GM19025 (cell line): ENCODE measurements around the gene TMEM92.

Experiments
- ATAC-seq: cut with Tn5 transposase; IDR thresholded peaks from one replicate; pipeline ENCODE4 v1.9.1; 2021; ENCODE audit warnings: mild to moderate bottlenecking, low read depth, moderate library complexity; ENCODE audit not compliant: unreplicated experiment

The TMEM92 gene

DNA sequence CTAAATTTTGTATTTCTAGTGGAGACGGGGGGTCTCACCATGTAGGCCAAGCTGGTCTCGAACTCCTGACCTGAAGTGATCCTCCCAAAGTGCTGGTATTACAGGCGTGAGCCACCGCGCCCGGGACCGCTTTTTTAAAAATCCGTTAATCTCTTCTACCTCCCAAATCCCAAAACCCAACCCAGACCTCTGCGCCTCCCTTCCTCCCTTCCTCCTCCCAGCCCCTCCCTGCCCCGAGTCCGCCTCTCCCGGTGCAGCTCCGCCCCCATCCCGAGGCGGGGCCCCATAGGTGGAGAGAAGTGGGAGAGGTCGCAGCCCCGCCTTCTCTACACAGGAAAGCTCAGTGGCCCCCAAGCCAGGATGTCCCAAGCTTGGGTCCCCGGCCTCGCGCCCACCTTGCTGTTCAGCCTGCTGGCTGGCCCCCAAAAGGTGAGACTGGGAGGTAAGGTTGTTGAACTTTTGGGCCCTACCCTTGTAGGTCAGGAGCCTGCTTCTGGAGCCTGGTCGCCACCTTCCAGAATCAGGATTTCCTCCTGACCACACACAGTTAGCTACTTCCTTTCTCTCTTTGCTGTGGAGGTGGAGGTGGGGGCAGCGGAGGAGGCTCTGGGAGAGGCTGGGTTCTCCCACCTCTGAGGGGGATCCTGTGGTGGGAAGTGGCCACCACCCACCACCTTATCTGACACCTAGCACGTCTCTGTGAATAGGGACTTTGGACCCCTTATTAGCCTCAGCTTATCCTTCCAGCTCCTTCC is at the start of gene TMEM92:
Gene TMEM92 (plus strand): TSS at position 325 of the 755 bp plus-strand sequence. CDS start 36 bp downstream, at position 361.
- no peak for ATAC-seq

DNA sequence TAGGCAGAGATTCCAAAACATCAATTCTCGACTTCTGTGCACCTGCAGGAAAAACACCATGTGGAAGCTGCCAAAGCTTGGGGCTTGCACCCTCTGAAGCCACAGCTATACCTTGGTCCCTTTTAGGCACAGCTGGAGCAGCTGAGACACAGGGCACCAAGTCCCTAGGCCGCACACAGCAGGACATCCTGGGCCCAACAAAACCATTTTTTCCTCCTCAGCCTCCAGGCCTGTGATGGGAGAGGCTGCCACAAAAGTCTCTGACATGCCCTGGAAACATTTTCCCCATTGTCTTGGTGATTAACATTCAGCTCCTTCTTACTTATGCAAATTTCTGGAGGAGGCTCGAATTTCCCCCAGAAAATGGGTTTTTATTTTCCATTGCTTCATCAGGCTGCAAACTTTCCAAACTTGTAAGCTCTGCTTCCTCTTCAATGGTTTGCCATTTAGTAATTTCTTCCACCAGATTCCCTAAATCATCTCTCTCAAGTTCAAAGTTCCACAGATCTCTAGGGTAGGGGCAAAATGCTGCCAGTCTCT is 48.5 kb upstream of the TMEM92 start:
- ATAC-seq: no peak

DNA sequence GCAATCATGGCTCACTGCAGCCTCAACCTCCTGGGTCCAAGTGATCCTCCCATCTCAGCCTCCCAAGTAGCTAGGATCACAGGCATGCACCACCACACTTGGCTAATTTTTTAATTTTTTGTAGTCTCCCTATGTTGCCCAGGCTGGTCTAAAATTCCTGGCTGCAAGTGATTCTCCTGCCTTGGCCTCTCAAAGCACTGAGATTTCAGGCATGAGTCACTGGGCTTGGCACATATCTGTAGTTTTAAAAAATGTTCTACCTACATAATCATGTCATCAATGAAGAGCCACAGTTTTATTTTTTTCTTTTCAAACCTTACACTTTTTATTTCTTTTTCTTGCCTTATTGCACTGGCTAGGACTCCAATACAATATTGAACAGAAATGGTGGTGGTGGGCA is 39.7 kb upstream of the TMEM92 start:
- no peak for ATAC-seq

DNA sequence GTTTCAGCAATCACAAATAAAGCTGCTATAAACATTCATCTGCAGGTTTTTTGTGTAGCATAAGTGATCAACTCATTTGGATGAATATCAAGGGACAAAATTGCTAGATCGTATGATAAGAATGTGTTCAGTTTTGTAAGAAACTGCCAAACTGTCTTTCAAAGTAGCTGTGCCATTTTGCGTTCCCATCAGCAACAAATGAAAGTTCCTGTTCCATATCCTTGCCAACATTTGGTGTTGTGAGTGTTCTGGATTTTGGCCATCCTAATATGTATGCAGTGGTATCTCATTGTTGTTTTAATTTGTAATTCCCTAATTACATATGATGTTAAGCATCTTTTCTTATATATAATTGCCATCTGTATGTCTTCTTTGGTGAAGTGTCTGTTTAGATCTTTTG is 36.4 kb upstream of the TMEM92 start:
- ATAC-seq: no peak

DNA sequence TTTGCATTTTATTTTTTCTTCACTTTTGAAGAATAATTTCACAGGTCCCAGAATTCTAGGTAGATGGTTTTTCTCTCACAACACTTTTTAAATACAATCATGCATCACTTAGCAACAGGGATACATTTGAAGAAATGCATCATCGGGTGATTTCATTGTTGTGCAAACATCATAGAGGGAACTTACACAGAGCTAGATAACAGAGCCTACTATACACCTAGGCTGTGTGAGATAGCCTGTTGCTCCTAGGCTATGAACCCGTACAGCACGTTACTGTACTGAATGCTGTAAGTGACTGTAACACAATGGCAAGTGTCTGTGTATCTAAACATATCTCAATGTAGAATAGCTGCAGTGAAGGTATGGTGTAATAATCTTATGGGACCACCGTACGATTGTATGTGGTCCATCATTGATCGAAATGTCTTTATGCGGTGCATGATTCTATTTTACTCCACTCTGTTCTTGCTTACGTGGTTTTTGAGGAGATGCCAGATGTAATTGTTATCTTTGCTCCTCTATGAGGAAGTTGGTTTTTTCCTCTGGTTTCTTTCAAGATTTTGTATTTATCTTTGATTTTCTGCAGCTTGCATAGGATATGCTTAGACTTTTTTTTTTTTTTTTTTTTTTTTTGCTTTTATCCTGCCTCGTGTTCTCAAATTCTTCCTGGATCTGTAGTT is 35.5 kb upstream of the TMEM92 start:
- ATAC-seq: no peak

DNA sequence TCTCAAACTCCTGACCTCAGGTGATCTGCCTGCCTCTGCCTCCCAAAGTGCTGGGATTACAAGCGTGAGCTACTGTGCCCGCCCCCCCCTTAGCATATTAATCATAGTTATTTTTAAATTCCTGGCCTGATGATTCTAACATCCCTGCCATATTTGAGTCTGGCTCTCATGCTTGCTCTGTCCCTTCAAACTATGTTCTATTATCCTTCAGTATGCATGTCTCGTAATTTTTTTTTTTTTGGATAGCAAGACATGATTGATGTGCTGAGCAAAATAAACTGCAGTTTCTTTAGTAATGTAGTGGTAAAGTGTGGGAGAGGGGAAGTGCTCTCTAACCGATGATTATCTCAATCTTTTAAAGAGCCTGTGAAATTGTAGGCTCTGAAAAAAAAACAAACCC is 34.3 kb upstream of the TMEM92 start:
- ATAC-seq: no peak

DNA sequence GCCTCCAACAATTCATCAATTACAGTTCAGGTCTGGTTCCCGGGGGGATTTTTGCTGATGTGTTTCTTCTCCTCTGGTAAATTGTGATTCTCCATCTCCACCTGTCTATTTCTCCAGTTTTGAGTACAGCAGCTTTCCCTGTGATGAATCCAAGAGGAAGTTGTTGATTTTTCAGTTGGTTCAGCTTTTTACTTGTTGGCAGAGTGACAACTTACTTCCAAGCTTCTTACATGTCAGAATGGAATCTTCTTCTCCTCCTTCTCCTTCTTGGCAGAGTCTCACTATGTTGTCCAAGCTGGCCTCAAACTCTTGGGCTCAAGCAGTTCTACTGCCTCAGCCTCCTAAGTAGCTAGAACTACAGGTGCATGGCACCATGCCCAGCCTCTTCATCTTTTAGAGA is 33.4 kb upstream of the TMEM92 start:
- no peak for ATAC-seq

DNA sequence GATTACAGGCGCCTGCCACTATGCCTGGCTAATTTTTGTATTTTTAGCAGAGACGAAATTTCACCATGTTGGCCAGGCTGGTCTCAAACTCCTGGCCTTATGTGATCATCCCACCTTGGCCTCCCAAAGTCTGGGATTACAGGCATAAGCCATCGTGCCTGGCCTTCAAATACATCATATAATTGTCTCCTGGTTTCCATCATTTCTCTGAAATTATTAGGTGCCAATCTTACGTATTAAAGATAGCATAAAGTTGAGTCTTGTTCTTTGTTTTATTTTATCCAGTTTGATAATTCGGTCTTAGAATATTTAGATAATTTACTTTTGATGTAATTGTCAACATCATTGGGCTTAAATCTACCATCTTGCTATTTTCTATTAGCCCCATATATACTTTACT is 32.8 kb upstream of the TMEM92 start:
- ATAC-seq: no peak

DNA sequence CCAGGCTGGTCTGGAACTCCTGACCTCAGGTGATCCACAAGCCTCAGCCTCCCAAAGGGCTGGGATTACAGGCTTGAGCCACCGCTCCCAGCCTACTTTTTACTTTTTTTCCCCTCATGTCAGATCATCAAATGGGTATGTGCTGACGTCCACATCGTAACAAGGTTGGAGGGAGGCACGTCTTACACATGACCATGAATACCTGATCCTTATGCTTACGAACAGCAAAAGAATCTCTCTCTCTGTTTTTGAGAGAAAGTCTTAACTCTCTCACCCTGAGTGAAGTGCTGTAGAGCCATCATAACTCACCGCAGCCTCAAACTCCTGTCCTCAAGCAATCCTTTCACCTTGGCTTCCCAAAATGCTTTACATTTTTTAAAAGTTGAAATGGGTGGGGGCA is 29.5 kb upstream of the TMEM92 start:
- ATAC-seq: no peak

DNA sequence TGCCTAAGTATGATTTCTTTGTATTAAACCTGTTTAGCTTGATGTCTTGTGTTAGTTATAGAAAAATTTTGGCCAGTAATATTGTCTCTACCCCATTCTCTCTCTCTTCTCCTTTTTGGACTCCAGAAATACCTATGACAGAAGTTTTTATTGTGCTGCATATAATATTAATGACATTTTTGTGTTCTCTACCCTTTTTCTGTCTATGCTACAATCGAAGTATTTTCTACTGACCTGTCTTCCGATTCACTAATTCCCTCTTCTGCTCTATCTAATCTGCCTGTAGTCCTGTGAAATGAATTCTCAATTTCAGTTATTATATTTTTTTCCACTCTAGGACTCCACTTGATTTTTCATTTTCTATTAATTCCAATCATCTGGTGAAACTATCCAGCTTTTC is 26.0 kb upstream of the TMEM92 start:
- no peak for ATAC-seq

DNA sequence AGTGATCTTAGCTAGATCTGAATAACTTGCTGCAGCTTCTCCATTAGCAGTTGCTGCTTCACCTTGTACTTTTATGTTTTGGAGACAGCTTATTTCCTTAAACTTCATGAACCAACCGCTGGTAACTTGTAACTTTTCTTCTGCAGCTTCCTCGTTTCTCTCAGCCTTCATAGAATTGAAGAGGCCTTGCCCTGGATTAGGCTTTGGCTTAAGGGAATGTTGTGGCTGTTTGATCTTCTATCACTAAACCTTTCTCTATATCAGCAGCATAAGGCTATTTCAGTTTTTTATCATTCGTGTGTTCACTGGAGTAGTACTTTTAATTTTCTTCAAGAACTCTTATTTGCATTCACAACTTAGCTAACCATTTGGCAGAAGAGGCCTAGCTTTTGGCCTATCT is 21.5 kb upstream of the TMEM92 start:
- ATAC-seq: no peak

DNA sequence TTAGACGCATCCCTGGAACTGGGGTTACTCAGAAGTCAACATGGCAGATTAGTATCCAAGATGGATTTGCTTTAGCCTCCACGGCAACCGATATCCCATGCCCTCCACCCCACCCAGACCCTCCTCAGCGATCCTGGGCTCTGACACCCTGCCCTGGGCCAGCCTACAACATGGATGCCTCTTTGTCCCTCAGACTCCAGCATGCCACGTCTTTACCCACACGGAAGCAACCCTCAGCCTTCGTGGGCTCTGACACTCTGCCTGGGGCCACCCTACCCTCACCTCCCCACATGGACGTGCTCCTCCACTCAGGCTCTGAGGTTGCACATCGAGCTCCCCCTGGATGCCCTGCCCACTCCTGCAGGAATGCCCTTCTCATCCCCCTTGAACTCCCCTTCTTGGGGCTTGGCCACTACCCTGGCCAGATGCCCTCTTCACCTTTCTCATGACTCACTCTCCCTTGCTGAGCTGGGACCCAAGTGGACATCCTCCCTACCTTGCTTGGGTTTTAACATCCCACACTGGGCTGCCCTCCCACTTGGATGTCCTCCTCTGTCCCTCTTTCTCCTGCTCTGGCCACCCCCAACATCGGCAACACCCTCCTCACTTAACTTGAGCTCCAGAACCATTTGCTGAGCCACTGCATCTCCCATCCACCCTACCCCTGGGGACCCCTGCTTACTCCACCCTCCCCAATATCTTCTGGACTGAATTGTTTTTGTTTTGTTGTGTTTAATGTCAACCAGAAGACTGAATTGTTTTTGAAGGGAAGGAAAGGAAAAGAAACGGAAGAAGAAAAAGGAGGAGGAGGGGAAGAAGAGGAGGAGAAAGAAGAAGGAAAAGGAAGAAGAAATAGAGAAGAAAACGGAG is 18.3 kb upstream of the TMEM92 start:
- no peak for ATAC-seq

DNA sequence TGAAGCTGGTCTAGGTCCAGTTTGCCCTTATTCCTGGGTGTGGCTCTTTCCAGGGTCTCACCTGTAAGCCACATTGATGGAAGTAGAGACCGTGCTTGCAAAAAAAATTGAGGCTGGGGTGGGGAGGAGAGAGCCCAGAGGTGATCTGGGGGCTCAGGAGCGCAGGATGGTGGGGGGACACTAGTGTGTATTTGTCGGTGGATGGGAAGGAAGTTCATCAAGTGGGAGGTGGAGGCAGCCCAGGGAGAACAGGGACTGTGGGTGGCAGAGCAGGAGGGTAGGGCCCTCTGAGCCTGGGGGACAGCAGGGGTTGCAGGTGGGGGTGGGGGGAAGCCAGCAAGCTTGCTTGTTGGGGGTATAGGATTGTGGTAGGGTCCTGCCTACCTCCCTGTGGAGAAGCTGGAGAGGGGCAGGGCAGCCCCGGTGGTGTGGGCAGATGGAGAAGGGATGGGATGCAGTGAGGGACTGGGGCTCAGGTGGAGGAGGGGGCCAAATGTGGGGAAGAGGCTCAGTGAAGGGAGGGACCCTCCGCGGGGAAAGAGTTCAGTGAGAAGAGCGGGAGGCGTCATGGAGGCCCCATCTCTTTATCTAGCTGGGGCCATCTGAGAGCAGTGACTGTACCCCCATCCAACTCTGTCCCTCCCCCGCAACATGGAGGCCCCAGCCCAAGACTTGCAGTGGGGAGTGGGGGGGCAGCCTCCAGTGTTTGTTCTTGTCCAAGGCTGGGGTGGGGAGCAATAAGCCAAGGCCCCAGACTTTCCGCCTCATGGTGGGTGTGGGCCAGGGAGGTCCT is 17.2 kb upstream of the TMEM92 start:
- ATAC-seq: no peak

DNA sequence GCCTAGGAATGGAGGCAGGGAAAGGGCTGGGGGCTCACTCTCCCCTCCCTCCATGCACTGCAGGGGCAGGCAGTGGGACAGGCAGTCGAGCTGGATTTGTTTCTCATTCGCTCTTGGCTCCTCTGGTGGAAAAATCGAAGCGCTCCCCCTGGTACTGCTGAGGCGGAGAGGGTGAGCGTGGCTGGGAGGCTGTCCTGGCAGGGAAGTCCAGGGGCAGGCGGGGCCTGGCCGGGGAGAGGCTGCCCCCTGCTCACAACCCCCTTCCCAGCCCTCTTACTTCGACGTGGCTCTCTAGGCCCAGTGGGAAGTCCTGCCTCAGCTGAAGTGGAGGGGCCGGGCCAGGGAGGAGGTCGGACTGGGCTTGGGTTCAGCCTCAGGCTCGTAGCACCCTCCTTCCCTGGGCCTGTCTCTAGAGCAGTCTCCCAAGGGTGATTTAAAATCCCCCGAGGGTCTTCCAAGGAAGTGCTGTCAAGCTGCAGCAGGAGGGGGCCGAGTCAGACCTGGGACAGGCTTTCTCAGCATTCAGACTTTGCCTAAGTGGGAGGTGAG is 16.5 kb upstream of the TMEM92 start:
- ATAC-seq: no peak

DNA sequence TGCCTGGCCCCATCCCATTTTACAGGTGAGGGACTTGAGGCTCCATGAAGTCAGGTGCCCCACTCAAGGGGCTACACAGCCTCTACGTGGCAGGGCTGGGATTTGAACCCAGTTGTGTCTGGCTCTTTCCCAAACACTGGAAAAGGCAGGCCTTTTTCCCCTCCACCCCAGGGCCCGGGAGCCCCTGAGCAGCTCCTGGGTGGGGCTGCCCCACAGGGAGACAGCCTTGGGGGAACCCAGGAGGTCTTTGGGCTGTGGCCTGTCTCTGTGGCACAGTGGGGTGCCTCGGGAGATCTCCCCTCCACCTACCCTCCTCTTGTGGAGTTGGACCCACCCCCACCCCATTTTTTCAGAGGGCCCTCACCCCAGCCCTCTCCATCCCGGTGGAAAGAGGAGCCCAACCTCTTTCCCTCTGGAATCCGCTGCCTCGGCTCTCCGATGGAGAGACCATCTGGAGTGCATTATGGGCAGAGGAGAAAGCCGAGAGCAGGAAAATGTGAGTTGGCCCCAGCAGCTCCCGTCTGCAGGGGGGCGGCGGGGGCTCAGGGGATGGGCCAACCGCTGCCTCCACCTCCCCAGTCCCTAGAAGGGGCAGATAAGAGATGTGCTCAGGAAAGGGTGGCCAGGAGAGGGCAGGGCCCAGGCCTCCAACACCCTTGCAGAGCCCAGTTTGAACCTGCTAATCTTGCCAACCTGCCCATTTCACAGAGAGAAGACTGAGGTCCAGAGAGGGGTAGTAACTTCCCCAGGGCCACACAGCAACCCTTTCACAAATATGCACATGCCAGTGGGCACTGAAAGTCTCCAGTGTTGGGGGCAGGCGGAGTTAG is 15.4 kb upstream of the TMEM92 start:
- ATAC-seq: no peak

DNA sequence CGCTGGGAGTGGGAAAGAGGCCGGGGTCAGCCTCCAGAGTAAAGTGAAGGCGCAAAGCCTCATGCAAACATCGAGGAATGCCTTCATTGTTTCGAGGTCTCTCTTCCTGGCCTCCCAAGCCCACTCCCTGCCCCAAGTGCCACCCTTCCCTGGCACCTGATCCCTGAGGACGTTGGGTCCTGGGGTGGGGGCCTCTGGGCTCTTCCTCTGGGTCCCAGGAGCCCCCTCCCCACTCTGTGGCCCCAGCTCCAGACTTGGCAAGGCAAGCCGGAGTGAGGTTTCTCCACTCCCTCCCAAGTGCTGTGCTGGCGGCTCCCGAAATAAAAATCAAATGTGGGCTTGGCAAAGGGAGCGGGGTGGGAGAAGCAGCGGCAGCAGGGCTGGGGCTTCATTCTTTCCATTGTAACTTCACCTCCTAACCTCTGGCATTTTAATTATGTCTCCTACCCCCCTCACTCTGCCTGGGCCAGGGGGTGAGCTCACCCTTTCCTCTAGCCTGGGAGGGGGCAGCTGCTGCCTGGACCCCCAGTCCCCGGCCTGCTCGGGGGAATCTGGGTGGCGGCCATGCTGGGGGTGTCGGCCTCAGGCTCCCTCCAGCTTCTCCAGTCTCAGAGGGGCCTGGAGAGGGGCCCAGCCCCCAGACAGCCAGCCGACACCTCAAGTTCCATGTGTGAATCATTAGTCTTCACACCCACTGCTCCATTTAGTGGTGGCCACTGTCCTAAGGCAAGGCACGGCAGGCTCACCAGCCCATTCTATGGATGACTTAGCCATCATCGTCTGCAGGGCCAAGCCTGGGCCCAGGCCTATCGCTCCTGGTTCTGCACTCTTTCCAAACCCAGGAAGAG is 14.6 kb upstream of the TMEM92 start:
- no peak for ATAC-seq

DNA sequence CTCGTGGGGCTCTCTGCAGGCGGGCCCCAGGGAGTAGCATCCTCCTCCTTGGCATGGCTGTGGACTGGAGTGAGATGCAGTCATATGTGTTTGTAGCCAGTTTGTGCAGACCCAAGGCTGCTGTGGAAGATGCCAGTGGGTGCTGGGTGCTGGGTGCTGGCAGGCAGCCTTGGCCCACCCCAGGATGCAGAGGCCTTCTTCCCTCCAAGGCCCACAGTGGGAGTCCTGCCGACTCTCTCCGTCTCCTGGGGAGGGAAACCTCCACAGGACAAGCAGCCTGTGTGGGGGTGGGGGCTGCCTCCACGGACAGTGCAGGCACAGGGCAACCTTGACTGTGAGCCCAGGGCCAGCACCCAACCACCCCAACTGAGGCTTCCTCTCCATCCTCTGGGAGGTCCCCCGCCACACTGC is 13.8 kb upstream of the TMEM92 start:
- ATAC-seq: no peak
